Measurements from ENCODE around the gene CTSC. TPM values are rescaled to one million over a fixed set of nuclear protein-coding genes. Genes with fewer than 3 reads are reported as not detected.

CTSC gene
- total RNA-seq, 1 experiment from 2014 or later = 250 TPM

- no peaks in the 10 kb centered on the region for H3K27me3 Mint-ChIP-seq (ENCODE audit: insufficient read depth, unreplicated experiment)
- no peaks in the 10 kb centered on the region for H3K9me3 Mint-ChIP-seq (ENCODE audit: unreplicated experiment)
- no peaks in the 10 kb centered on the region for H3K4me1 Mint-ChIP-seq (ENCODE audit: low read depth, unreplicated experiment)
- no peak for DNase-seq
- Histone ChIP-seq H3K4me3 (ENCODE audit: low read depth, low read length) (no peak overlapping the region), H3K27me3 (replicated peaks; ENCODE audit: control insufficient read depth, insufficient read depth, low read length) (no peaks in the 10 kb centered on the region), H3K4me1 (no peaks in the 10 kb centered on the region; the same call in 1 of the 2 replicates), H3K36me3 (ENCODE audit: control insufficient read depth, insufficient read depth, low read length) (no peaks in the 10 kb centered on the region), H3K9me3 (no peaks in the 10 kb centered on the region)
- BruUV-seq (replicated peaks) = no TSS peak
- H3K4me3 Mint-ChIP-seq (ENCODE audit: unreplicated experiment) = no peak overlapping the region
- CTCF ChIA-PET = no interaction called here
- H3K27ac Mint-ChIP-seq (ENCODE audit: unreplicated experiment) = no peak overlapping the region
- TF ChIP-seq CTCF (IDR thresholded peaks at IDR 0.05; ENCODE audit: insufficient read depth in 1 of 2, low read depth in 1 of 2, low read length in 1 of 2, severe bottlenecking in 1 of 2, unreplicated experiment in 1 of 2) = no peak
- POLR2A ChIA-PET = no interaction called here
- peaks cover 6% of the 10 kb centered on the region for H3K36me3 Mint-ChIP-seq (ENCODE audit: insufficient read depth, unreplicated experiment)
- intact Hi-C loops (cut with micrococcal nuclease; ENCODE audit: unreplicated experiment) = no loop called here
Measured at GRCh38 chr11:88315981-88316441, 21.5 kb downstream of the CTSC start.

- Histone ChIP-seq H3K9me3 (no peaks in the 10 kb centered on the region), H3K36me3 (ENCODE audit: control insufficient read depth, insufficient read depth, low read length) (no peaks in the 10 kb centered on the region), H3K4me3 (ENCODE audit: low read depth, low read length) (no peak overlapping the region), H3K4me1 (no peaks in the 10 kb centered on the region; the same call in 1 of the 2 replicates), H3K27me3 (replicated peaks; ENCODE audit: control insufficient read depth, insufficient read depth, low read length) (no peaks in the 10 kb centered on the region)
- no peak overlapping the region for H3K27ac Mint-ChIP-seq (ENCODE audit: unreplicated experiment)
- ChIA-PET POLR2A (no interaction called here), CTCF (no interaction called here)
- DNase-seq = no peak
- no peaks in the 10 kb centered on the region for H3K9me3 Mint-ChIP-seq (ENCODE audit: unreplicated experiment)
- no peaks in the 10 kb centered on the region for H3K27me3 Mint-ChIP-seq (ENCODE audit: insufficient read depth, unreplicated experiment)
- no peaks in the 10 kb centered on the region for H3K4me1 Mint-ChIP-seq (ENCODE audit: low read depth, unreplicated experiment)
- intact Hi-C loops (cut with micrococcal nuclease; ENCODE audit: unreplicated experiment) = no loop called here
- H3K36me3 Mint-ChIP-seq (ENCODE audit: insufficient read depth, unreplicated experiment) = peaks cover 6% of the 10 kb centered on the region
- no peak overlapping the region for H3K4me3 Mint-ChIP-seq (ENCODE audit: unreplicated experiment)
- TF ChIP-seq CTCF (IDR thresholded peaks at IDR 0.05; ENCODE audit: insufficient read depth in 1 of 2, low read depth in 1 of 2, low read length in 1 of 2, severe bottlenecking in 1 of 2, unreplicated experiment in 1 of 2) = no peak
- no TSS peak for BruUV-seq (replicated peaks)
Measured at GRCh38 chr11:88315015-88315414, 22.5 kb downstream of the CTSC start.

DNA sequence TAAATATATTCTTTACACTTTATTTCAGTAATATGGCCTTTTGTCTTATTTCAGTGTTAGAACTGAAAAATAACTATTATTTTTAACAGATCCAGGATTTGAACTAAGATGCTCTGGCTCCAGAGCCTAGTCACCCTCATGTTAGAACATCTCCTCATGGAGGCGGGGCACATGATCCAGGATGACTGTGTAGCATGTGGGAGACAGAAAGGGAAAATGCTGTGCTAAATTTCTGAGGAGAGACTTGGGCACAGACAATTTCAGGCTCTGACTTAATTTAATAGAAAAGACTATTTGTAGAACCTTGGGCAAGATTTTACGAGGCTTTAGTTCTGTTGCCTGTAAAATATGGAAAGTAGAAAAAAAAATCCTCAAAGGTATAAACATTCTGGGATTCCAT is 24.1 kb downstream of the CTSC start:
- no peaks in the 10 kb centered on the region for H3K9me3 Mint-ChIP-seq (ENCODE audit: unreplicated experiment)
- ChIA-PET CTCF (no interaction called here), POLR2A (no interaction called here)
- H3K27ac Mint-ChIP-seq (ENCODE audit: unreplicated experiment) = no peak overlapping the region
- Histone ChIP-seq H3K27me3 (replicated peaks; ENCODE audit: control insufficient read depth, insufficient read depth, low read length) (no peaks in the 10 kb centered on the region), H3K4me1 (no peaks in the 10 kb centered on the region; the same call in 1 of the 2 replicates), H3K9me3 (no peaks in the 10 kb centered on the region), H3K4me3 (ENCODE audit: low read depth, low read length) (no peak overlapping the region), H3K36me3 (ENCODE audit: control insufficient read depth, insufficient read depth, low read length) (no peaks in the 10 kb centered on the region)
- H3K27me3 Mint-ChIP-seq (ENCODE audit: insufficient read depth, unreplicated experiment) = no peaks in the 10 kb centered on the region
- DNase-seq = no peak
- H3K4me1 Mint-ChIP-seq (ENCODE audit: low read depth, unreplicated experiment) = no peaks in the 10 kb centered on the region
- BruUV-seq (replicated peaks) = no TSS peak
- no peak for TF ChIP-seq CTCF (IDR thresholded peaks at IDR 0.05; ENCODE audit: insufficient read depth in 1 of 2, low read depth in 1 of 2, low read length in 1 of 2, severe bottlenecking in 1 of 2, unreplicated experiment in 1 of 2)
- H3K4me3 Mint-ChIP-seq (ENCODE audit: unreplicated experiment) = no peak overlapping the region
- H3K36me3 Mint-ChIP-seq (ENCODE audit: insufficient read depth, unreplicated experiment) = peaks cover 13% of the 10 kb centered on the region
- intact Hi-C loops (cut with micrococcal nuclease; ENCODE audit: unreplicated experiment) = no loop called here

Measured in Caco-2 (cell line).